Left hindlimb (tissue), 1 donor: ENCODE results near the gene PTPN3.

ENCODE experiments used
- DNase-seq: peaks from one replicate; pipeline ENCODE4 v3.0.0-alpha.2; 2018

PTPN3 gene

DNA sequence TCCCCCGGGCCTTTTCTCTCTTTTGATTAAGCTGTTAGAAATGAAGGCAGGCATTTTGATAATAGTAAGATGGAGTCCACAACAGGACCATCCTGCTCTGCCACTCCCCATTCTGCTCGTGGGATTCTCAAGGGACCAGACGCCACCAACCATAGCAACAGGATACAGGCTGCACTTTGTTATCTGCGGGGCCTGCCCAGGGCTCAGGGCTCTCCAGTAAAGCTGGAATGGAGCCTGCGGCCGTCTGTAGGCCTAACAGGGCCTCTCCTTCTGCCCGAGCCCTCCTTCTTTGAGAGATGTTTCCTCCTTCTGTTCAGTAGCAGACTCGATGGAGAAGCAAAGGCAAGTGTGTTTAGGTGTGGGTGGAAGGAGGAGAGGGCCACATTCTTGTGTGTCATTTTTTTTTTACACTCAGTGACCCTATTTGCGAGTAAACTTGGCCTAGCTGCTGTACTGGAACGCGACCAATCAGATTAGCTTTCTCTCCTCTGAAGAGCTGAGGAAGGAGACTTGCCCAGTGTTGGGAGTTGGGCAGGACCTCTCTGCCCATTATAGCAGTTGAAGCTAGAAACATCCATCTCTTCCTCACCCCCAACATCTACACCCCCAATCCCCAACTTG, 168.4 kb downstream of the PTPN3 start:
- no peak for DNase-seq

- DNase-seq = peak; percentile 87
These were observed 169.0 kb downstream of the PTPN3 start for GRCh38 chr9:109328978-109329637.
